ENCODE measurements around the gene ZSWIM3. TPM values are rescaled to one million over a fixed set of nuclear protein-coding genes. Genes with fewer than 3 reads are reported as not detected.

The ZSWIM3 gene
- total and polyA plus RNA-seq, 2 of the 13 experiments (the other 11 are each of a cell fraction or from before 2014, with no cell fraction given), result 5.2 to 5.8 TPM

DNA sequence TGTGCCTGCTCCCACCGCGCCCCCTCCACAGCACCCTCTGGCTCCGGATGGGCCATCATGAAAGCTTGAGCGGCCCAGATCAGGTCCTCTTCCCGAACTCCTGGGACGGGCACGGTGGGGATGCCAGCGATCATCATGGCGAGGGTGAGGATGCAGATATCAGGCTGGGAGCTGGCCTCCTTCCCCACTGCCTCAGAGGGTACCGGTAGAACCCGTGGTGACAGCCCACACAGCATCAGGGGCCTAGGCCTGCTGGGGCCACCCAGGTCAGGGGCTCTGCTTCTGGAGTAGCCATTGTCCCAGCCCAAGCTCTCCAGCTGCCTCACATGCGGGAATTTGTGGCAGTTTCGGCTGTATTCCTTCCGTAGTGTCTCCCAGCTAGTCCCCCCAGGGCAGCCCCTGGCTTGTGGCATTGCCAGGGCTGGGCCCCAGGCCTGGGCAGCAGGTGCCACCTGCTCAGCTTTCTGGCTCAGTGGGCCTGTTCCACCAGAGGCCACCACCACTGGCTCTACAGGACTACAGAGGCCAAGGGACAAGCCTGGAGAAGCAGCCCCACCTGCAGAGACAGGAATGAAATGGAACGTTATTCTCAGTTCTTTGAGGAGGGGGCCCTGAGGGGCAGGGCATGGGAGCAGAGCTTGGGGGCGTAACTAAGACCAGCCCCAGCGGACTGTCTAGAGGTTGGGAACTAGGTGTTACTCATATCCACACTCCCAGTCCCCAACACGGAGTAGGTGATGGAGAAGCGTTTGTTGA, 29.4 kb downstream of the ZSWIM3 start (continued):
- TF ChIP-seq, protein P1, sequence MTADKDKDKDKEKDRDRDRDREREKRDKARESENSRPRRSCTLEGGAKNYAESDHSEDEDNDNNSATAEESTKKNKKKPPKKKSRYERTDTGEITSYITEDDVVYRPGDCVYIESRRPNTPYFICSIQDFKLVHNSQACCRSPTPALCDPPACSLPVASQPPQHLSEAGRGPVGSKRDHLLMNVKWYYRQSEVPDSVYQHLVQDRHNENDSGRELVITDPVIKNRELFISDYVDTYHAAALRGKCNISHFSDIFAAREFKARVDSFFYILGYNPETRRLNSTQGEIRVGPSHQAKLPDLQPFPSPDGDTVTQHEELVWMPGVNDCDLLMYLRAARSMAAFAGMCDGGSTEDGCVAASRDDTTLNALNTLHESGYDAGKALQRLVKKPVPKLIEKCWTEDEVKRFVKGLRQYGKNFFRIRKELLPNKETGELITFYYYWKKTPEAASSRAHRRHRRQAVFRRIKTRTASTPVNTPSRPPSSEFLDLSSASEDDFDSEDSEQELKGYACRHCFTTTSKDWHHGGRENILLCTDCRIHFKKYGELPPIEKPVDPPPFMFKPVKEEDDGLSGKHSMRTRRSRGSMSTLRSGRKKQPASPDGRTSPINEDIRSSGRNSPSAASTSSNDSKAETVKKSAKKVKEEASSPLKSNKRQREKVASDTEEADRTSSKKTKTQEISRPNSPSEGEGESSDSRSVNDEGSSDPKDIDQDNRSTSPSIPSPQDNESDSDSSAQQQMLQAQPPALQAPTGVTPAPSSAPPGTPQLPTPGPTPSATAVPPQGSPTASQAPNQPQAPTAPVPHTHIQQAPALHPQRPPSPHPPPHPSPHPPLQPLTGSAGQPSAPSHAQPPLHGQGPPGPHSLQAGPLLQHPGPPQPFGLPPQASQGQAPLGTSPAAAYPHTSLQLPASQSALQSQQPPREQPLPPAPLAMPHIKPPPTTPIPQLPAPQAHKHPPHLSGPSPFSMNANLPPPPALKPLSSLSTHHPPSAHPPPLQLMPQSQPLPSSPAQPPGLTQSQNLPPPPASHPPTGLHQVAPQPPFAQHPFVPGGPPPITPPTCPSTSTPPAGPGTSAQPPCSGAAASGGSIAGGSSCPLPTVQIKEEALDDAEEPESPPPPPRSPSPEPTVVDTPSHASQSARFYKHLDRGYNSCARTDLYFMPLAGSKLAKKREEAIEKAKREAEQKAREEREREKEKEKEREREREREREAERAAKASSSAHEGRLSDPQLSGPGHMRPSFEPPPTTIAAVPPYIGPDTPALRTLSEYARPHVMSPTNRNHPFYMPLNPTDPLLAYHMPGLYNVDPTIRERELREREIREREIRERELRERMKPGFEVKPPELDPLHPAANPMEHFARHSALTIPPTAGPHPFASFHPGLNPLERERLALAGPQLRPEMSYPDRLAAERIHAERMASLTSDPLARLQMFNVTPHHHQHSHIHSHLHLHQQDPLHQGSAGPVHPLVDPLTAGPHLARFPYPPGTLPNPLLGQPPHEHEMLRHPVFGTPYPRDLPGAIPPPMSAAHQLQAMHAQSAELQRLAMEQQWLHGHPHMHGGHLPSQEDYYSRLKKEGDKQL (CRISPR knock-in tag; IDR thresholded peaks at IDR 0.05; ENCODE audit: low read depth), result no peak
- TF ChIP-seq ZNF687 (CRISPR knock-in tag; IDR thresholded peaks at IDR 0.05) (peak; percentile 38), ZNF510 (CRISPR knock-in tag; IDR thresholded peaks at IDR 0.05; ENCODE audit: low read depth) (no peak), HDAC1 (CRISPR knock-in tag; IDR thresholded peaks at IDR 0.05) (no peak), ZNF724P (CRISPR knock-in tag; IDR thresholded peaks at IDR 0.05; ENCODE audit: borderline replicate concordance) (no peak), ZNF776 (CRISPR knock-in tag; IDR thresholded peaks at IDR 0.05) (no peak), FOXM1 (CRISPR knock-in tag; IDR thresholded peaks at IDR 0.05) (no peak), SP1 (IDR thresholded peaks at IDR 0.05) (no peak), SP1 (CRISPR knock-in tag; IDR thresholded peaks at IDR 0.05) (no peak), MAFG (CRISPR knock-in tag; IDR thresholded peaks at IDR 0.05) (no peak), CBFB (CRISPR knock-in tag; IDR thresholded peaks at IDR 0.05) (no peak), KAT8 (CRISPR knock-in tag; IDR thresholded peaks at IDR 0.05) (no peak), NFAT5 (CRISPR knock-in tag; IDR thresholded peaks at IDR 0.05) (no peak), ZNF644 (CRISPR knock-in tag; IDR thresholded peaks at IDR 0.05; ENCODE audit: low read depth) (no peak), SP4 (CRISPR knock-in tag; IDR thresholded peaks at IDR 0.05) (peak; percentile 45; the same call in 1 of the 2 replicates), TAF1 (CRISPR knock-in tag; IDR thresholded peaks at IDR 0.05) (no peak)

All from HepG2 (cell line).